ENCODE measurements around the gene RNF212. TPM values are rescaled to one million over a fixed set of nuclear protein-coding genes. Genes with fewer than 3 reads are reported as not detected.

RNF212 gene
- total and polyA plus RNA-seq, 2 of the 13 experiments (the other 11 are each of a cell fraction or from before 2014, with no cell fraction given): not detected

- TF ChIP-seq ZNF460 (CRISPR knock-in tag; IDR thresholded peaks at IDR 0.05; ENCODE audit: borderline replicate concordance) (peak; percentile 12; the same call in 1 of the 2 replicates), ZBTB14 (CRISPR knock-in tag; IDR thresholded peaks at IDR 0.05) (no peak), ONECUT2 (CRISPR knock-in tag; IDR thresholded peaks at IDR 0.05) (no peak)
Observed at GRCh38 chr4:1065732-1066131, 47.6 kb downstream of the RNF212 start (continued).

- in situ Hi-C loops (cut with HindIII; ENCODE audit: extremely low pct_ligation_motif_present, low pct_unique_long_range_greater_than_20kb): no loop called here
- TF ChIP-seq ADNP (CRISPR knock-in tag; IDR thresholded peaks at IDR 0.05): no peak
- TF ChIP-seq PREB (CRISPR knock-in tag; IDR thresholded peaks at IDR 0.05): no peak
- TF ChIP-seq RXRA (CRISPR knock-in tag; IDR thresholded peaks at IDR 0.05): no peak
- TF ChIP-seq ETV5 (CRISPR knock-in tag; IDR thresholded peaks at IDR 0.05; ENCODE audit: borderline replicate concordance): no peak
- TF ChIP-seq MEIS2 (CRISPR knock-in tag; IDR thresholded peaks at IDR 0.05): no peak
- TF ChIP-seq HOXA3 (CRISPR knock-in tag; IDR thresholded peaks at IDR 0.05): no peak
- no peak for TF ChIP-seq NPAS2 (CRISPR knock-in tag; IDR thresholded peaks at IDR 0.05; ENCODE audit: borderline replicate concordance)
- TF ChIP-seq WIZ (CRISPR knock-in tag; IDR thresholded peaks at IDR 0.05): no peak
- no peak for TF ChIP-seq ZNF780A (CRISPR knock-in tag; IDR thresholded peaks at IDR 0.05)
- POLR2A ChIA-PET: no interaction called here
- peaks cover 7 to 59% of the 10 kb centered on the region in 2 experiments for H3K27me3 ChIP-seq (ENCODE audit: control insufficient read depth in 1 of 2, insufficient read depth in 2 of 2, low read length in 2 of 2)
- 23% methylated on average over 6 of the region's 7 CpGs for WGBS (ENCODE audit: low lambda C conversion rate)
- no peak overlapping the region for H2AFZ ChIP-seq (ENCODE audit: low read length)
- BruUV-seq (replicated peaks): no TSS peak
- no peak overlapping the region for H3K4me2 ChIP-seq (ENCODE audit: low read depth, low read length)
- H3K79me2 ChIP-seq (ENCODE audit: insufficient read depth, low read length): no peaks in the 10 kb centered on the region
- no peak for FAIRE-seq
- H3K9me3 ChIP-seq (ENCODE audit: low read length): no peaks in the 10 kb centered on the region
- DNase-seq (ENCODE audit: low spot score): no peak
- H4K20me1 ChIP-seq (ENCODE audit: insufficient read depth, low read length): no peaks in the 10 kb centered on the region
- no peak overlapping the region for H3K27ac ChIP-seq (ENCODE audit: extremely low read length, insufficient read depth, low read length)
- H3K4me3 ChIP-seq (replicated peaks in 1 of 3; ENCODE audit: insufficient read depth in 1 of 3, low read depth in 2 of 3, low read length in 3 of 3): no peak overlapping the region
- ATAC-seq: no peak
- CTCF ChIA-PET (ENCODE audit: low intra/inter-chr PET ratio, low total read pairs): no interaction called here
- intact Hi-C loops (cut with micrococcal nuclease; ENCODE audit: unreplicated experiment): no loop called here
- H3K4me1 ChIP-seq (ENCODE audit: insufficient read depth, low read length): peaks cover 21% of the 10 kb centered on the region
- H3K9ac ChIP-seq (ENCODE audit: insufficient read depth, low read depth, low read length): no peak overlapping the region
- no peaks in the 10 kb centered on the region for H3K36me3 ChIP-seq (replicated peaks in 1 of 2; ENCODE audit: control insufficient read depth in 1 of 2, insufficient read depth in 2 of 2, low read length in 2 of 2)
Observed at GRCh38 chr4:1062419-1062818, 50.9 kb downstream of the RNF212 start.

Data from HepG2 (cell line).